Measurements from ENCODE around the gene KPNA4.

KPNA4 gene

GRCh38 chr3:160475884-160476283 is 89.5 kb downstream of the KPNA4 start:
- H3K9ac ChIP-seq (ENCODE audit: low read depth in 1 of 2, low read length in 2 of 2) = no peak overlapping the region
- no peak overlapping the region for H3K4me3 ChIP-seq (ENCODE audit: low read depth in 1 of 2, low read length in 2 of 2)
- H3K9me3 ChIP-seq (ENCODE audit: control insufficient read depth in 1 of 2, low read length in 2 of 2) = peaks cover 0 to 3% of the 10 kb centered on the region in 2 donors
- H3K4me1 ChIP-seq (ENCODE audit: control insufficient read depth in 1 of 2, insufficient read depth in 2 of 2, low read length in 2 of 2) = no peaks in the 10 kb centered on the region
- H3K27me3 ChIP-seq (ENCODE audit: control insufficient read depth in 1 of 2, insufficient read depth in 2 of 2, low read length in 2 of 2) = no peaks in the 10 kb centered on the region
- H3K36me3 ChIP-seq (ENCODE audit: control insufficient read depth in 1 of 2, insufficient read depth in 2 of 2, low read length in 2 of 2) = no peaks in the 10 kb centered on the region
- H3K27ac ChIP-seq (ENCODE audit: low read depth, low read length) = no peak overlapping the region

GRCh38 chr3:160475153-160475552 is 90.2 kb downstream of the KPNA4 start:
- Histone ChIP-seq H3K4me1 (ENCODE audit: control insufficient read depth in 1 of 2, insufficient read depth in 2 of 2, low read length in 2 of 2) (no peaks in the 10 kb centered on the region), H3K27me3 (ENCODE audit: control insufficient read depth in 1 of 2, insufficient read depth in 2 of 2, low read length in 2 of 2) (no peaks in the 10 kb centered on the region), H3K27ac (ENCODE audit: low read depth, low read length) (no peak overlapping the region), H3K4me3 (ENCODE audit: low read depth in 1 of 2, low read length in 2 of 2) (no peak overlapping the region), H3K36me3 (ENCODE audit: control insufficient read depth in 1 of 2, insufficient read depth in 2 of 2, low read length in 2 of 2) (no peaks in the 10 kb centered on the region), H3K9ac (ENCODE audit: low read depth in 1 of 2, low read length in 2 of 2) (no peak overlapping the region), H3K9me3 (ENCODE audit: control insufficient read depth in 1 of 2, low read length in 2 of 2) (peaks cover 4 to 9% of the 10 kb centered on the region in 2 donors)

- Histone ChIP-seq H3K4me1 (ENCODE audit: control insufficient read depth in 1 of 2, insufficient read depth in 2 of 2, low read length in 2 of 2) (no peaks in the 10 kb centered on the region), H3K27ac (ENCODE audit: low read depth, low read length) (no peak overlapping the region), H3K9me3 (ENCODE audit: control insufficient read depth in 1 of 2, low read length in 2 of 2) (peaks cover 4 to 9% of the 10 kb centered on the region in 2 donors), H3K36me3 (ENCODE audit: control insufficient read depth in 1 of 2, insufficient read depth in 2 of 2, low read length in 2 of 2) (no peaks in the 10 kb centered on the region), H3K27me3 (ENCODE audit: control insufficient read depth in 1 of 2, insufficient read depth in 2 of 2, low read length in 2 of 2) (no peaks in the 10 kb centered on the region), H3K9ac (ENCODE audit: low read depth in 1 of 2, low read length in 2 of 2) (no peak overlapping the region), H3K4me3 (ENCODE audit: low read depth in 1 of 2, low read length in 2 of 2) (no peak overlapping the region)
Observed at GRCh38 chr3:160474416-160474838, 90.9 kb downstream of the KPNA4 start.

- Histone ChIP-seq H3K36me3 (ENCODE audit: control insufficient read depth in 1 of 2, insufficient read depth in 2 of 2, low read length in 2 of 2) (no peaks in the 10 kb centered on the region), H3K27ac (ENCODE audit: low read depth, low read length) (no peak overlapping the region), H3K4me1 (ENCODE audit: control insufficient read depth in 1 of 2, insufficient read depth in 2 of 2, low read length in 2 of 2) (no peaks in the 10 kb centered on the region), H3K9me3 (ENCODE audit: control insufficient read depth in 1 of 2, low read length in 2 of 2) (peaks cover 4 to 9% of the 10 kb centered on the region in 2 donors), H3K27me3 (ENCODE audit: control insufficient read depth in 1 of 2, insufficient read depth in 2 of 2, low read length in 2 of 2) (no peaks in the 10 kb centered on the region), H3K9ac (ENCODE audit: low read depth in 1 of 2, low read length in 2 of 2) (no peak overlapping the region), H3K4me3 (ENCODE audit: low read depth in 1 of 2, low read length in 2 of 2) (no peak overlapping the region)
Observed at GRCh38 chr3:160473978-160474377, 91.4 kb downstream of the KPNA4 start.

GRCh38 chr3:160473221-160473620 is 92.2 kb downstream of the KPNA4 start:
- Histone ChIP-seq H3K27me3 (ENCODE audit: control insufficient read depth in 1 of 2, insufficient read depth in 2 of 2, low read length in 2 of 2) (no peaks in the 10 kb centered on the region), H3K9ac (ENCODE audit: low read depth in 1 of 2, low read length in 2 of 2) (no peak overlapping the region), H3K36me3 (ENCODE audit: control insufficient read depth in 1 of 2, insufficient read depth in 2 of 2, low read length in 2 of 2) (no peaks in the 10 kb centered on the region), H3K4me1 (ENCODE audit: control insufficient read depth in 1 of 2, insufficient read depth in 2 of 2, low read length in 2 of 2) (no peaks in the 10 kb centered on the region), H3K27ac (ENCODE audit: low read depth, low read length) (no peak overlapping the region), H3K4me3 (ENCODE audit: low read depth in 1 of 2, low read length in 2 of 2) (no peak overlapping the region), H3K9me3 (ENCODE audit: control insufficient read depth in 1 of 2, low read length in 2 of 2) (peaks cover 4 to 9% of the 10 kb centered on the region in 2 donors)

GRCh38 chr3:160472344-160472743 is 93.0 kb downstream of the KPNA4 start:
- no peaks in the 10 kb centered on the region for H3K36me3 ChIP-seq (ENCODE audit: control insufficient read depth in 1 of 2, insufficient read depth in 2 of 2, low read length in 2 of 2)

GRCh38 chr3:160471892-160472291 is 93.5 kb downstream of the KPNA4 start:
- H3K9me3 ChIP-seq (ENCODE audit: control insufficient read depth in 1 of 2, low read length in 2 of 2) = peaks cover 4 to 9% of the 10 kb centered on the region in 2 donors

More at GRCh38 chr3:160472344-160472743, 93.0 kb downstream of the KPNA4 start:
- no peak overlapping the region for H3K27ac ChIP-seq (ENCODE audit: low read depth, low read length)
- no peak overlapping the region for H3K9ac ChIP-seq (ENCODE audit: low read depth in 1 of 2, low read length in 2 of 2)
- no peaks in the 10 kb centered on the region for H3K27me3 ChIP-seq (ENCODE audit: control insufficient read depth in 1 of 2, insufficient read depth in 2 of 2, low read length in 2 of 2)
- H3K4me1 ChIP-seq (ENCODE audit: control insufficient read depth in 1 of 2, insufficient read depth in 2 of 2, low read length in 2 of 2) = no peaks in the 10 kb centered on the region
- H3K4me3 ChIP-seq (ENCODE audit: low read depth in 1 of 2, low read length in 2 of 2) = no peak overlapping the region
- peaks cover 4 to 9% of the 10 kb centered on the region in 2 donors for H3K9me3 ChIP-seq (ENCODE audit: control insufficient read depth in 1 of 2, low read length in 2 of 2)

GRCh38 chr3:160470181-160470580 is 95.2 kb downstream of the KPNA4 start:
- Histone ChIP-seq H3K9ac (ENCODE audit: low read depth in 1 of 2, low read length in 2 of 2) (no peak overlapping the region), H3K36me3 (ENCODE audit: control insufficient read depth in 1 of 2, insufficient read depth in 2 of 2, low read length in 2 of 2) (no peaks in the 10 kb centered on the region), H3K4me3 (ENCODE audit: low read depth in 1 of 2, low read length in 2 of 2) (no peak overlapping the region), H3K27ac (ENCODE audit: low read depth, low read length) (no peak overlapping the region), H3K4me1 (ENCODE audit: control insufficient read depth in 1 of 2, insufficient read depth in 2 of 2, low read length in 2 of 2) (no peaks in the 10 kb centered on the region), H3K9me3 (ENCODE audit: control insufficient read depth in 1 of 2, low read length in 2 of 2) (peaks cover 4 to 9% of the 10 kb centered on the region in 2 donors), H3K27me3 (ENCODE audit: control insufficient read depth in 1 of 2, insufficient read depth in 2 of 2, low read length in 2 of 2) (no peaks in the 10 kb centered on the region)

More at GRCh38 chr3:160471892-160472291, 93.5 kb downstream of the KPNA4 start:
- H3K9ac ChIP-seq (ENCODE audit: low read depth in 1 of 2, low read length in 2 of 2) = no peak overlapping the region
- no peak overlapping the region for H3K4me3 ChIP-seq (ENCODE audit: low read depth in 1 of 2, low read length in 2 of 2)
- H3K27ac ChIP-seq (ENCODE audit: low read depth, low read length) = no peak overlapping the region
- no peaks in the 10 kb centered on the region for H3K4me1 ChIP-seq (ENCODE audit: control insufficient read depth in 1 of 2, insufficient read depth in 2 of 2, low read length in 2 of 2)
- no peaks in the 10 kb centered on the region for H3K36me3 ChIP-seq (ENCODE audit: control insufficient read depth in 1 of 2, insufficient read depth in 2 of 2, low read length in 2 of 2)
- no peaks in the 10 kb centered on the region for H3K27me3 ChIP-seq (ENCODE audit: control insufficient read depth in 1 of 2, insufficient read depth in 2 of 2, low read length in 2 of 2)

GRCh38 chr3:160464971-160465370 is 100.4 kb downstream of the KPNA4 start:
- H3K36me3 ChIP-seq (ENCODE audit: control insufficient read depth in 1 of 2, insufficient read depth in 2 of 2, low read length in 2 of 2) = no peaks in the 10 kb centered on the region
- no peaks in the 10 kb centered on the region for H3K27me3 ChIP-seq (ENCODE audit: control insufficient read depth in 1 of 2, insufficient read depth in 2 of 2, low read length in 2 of 2)
- H3K9ac ChIP-seq (ENCODE audit: low read depth in 1 of 2, low read length in 2 of 2) = no peak overlapping the region
- no peak overlapping the region for H3K4me3 ChIP-seq (ENCODE audit: low read depth in 1 of 2, low read length in 2 of 2)
- H3K9me3 ChIP-seq (ENCODE audit: control insufficient read depth in 1 of 2, low read length in 2 of 2) = no peaks in the 10 kb centered on the region
- H3K27ac ChIP-seq (ENCODE audit: low read depth, low read length) = no peak overlapping the region
- no peaks in the 10 kb centered on the region for H3K4me1 ChIP-seq (ENCODE audit: control insufficient read depth in 1 of 2, insufficient read depth in 2 of 2, low read length in 2 of 2)

GRCh38 chr3:160464321-160464720 is 101.0 kb downstream of the KPNA4 start:
- Histone ChIP-seq H3K36me3 (ENCODE audit: control insufficient read depth in 1 of 2, insufficient read depth in 2 of 2, low read length in 2 of 2) (no peaks in the 10 kb centered on the region), H3K4me1 (ENCODE audit: control insufficient read depth in 1 of 2, insufficient read depth in 2 of 2, low read length in 2 of 2) (no peaks in the 10 kb centered on the region), H3K9me3 (ENCODE audit: control insufficient read depth in 1 of 2, low read length in 2 of 2) (no peaks in the 10 kb centered on the region), H3K27ac (ENCODE audit: low read depth, low read length) (no peak overlapping the region), H3K4me3 (ENCODE audit: low read depth in 1 of 2, low read length in 2 of 2) (no peak overlapping the region), H3K9ac (ENCODE audit: low read depth in 1 of 2, low read length in 2 of 2) (no peak overlapping the region), H3K27me3 (ENCODE audit: control insufficient read depth in 1 of 2, insufficient read depth in 2 of 2, low read length in 2 of 2) (no peaks in the 10 kb centered on the region)

- peaks cover 0 to 4% of the 10 kb centered on the region in 2 donors for H3K27me3 ChIP-seq (ENCODE audit: control insufficient read depth in 1 of 2, insufficient read depth in 2 of 2, low read length in 2 of 2)
- H3K27ac ChIP-seq (ENCODE audit: low read depth, low read length) = no peak overlapping the region
- H3K9ac ChIP-seq (ENCODE audit: low read depth in 1 of 2, low read length in 2 of 2) = no peak overlapping the region
- no peaks in the 10 kb centered on the region for H3K4me1 ChIP-seq (ENCODE audit: control insufficient read depth in 1 of 2, insufficient read depth in 2 of 2, low read length in 2 of 2)
- no peaks in the 10 kb centered on the region for H3K9me3 ChIP-seq (ENCODE audit: control insufficient read depth in 1 of 2, low read length in 2 of 2)
- no peaks in the 10 kb centered on the region for H3K36me3 ChIP-seq (ENCODE audit: control insufficient read depth in 1 of 2, insufficient read depth in 2 of 2, low read length in 2 of 2)
- H3K4me3 ChIP-seq (ENCODE audit: low read depth in 1 of 2, low read length in 2 of 2) = no peak overlapping the region
Observed at GRCh38 chr3:160460033-160460432, 105.3 kb downstream of the KPNA4 start.

Data from duodenal mucosa (tissue), 2 donors.